K562 (cell line): Measurements from ENCODE around the gene MYO7A. TPM values are rescaled to one million over a fixed set of nuclear protein-coding genes. Genes with fewer than 3 reads are reported as not detected.

Experiments
- CTBP1 ChIP-seq: fragments of 450-650 bp; IDR thresholded peaks from 2 replicates; pipeline ENCODE4 v1.6.1; 2016; ENCODE audit warnings: borderline replicate concordance
- HDAC2 ChIP-seq: fragments of 450-650 bp; IDR thresholded peaks from 2 replicates; pipeline ENCODE4 v1.6.1; 2016; ENCODE audit warnings: mild to moderate bottlenecking
- L3MBTL2 ChIP-seq: fragments of 450-650 bp; IDR thresholded peaks from 2 replicates; pipeline ENCODE4 v1.6.1; 2016; ENCODE audit warnings: mild to moderate bottlenecking, moderate library complexity
- NCOA6 ChIP-seq: fragments of 450-650 bp; IDR thresholded peaks from 2 replicates; pipeline ENCODE4 v1.6.1; 2017; ENCODE audit warnings: mild to moderate bottlenecking
- NFIC ChIP-seq: fragments of 450-650 bp; IDR thresholded peaks from 2 replicates; pipeline ENCODE4 v1.6.1; 2017; ENCODE audit warnings: mild to moderate bottlenecking, inconsistent platforms
- NFIX ChIP-seq: fragments of 250-450 bp; sonication (Bioruptor Pico); IDR thresholded peaks from 2 replicates; pipeline ENCODE4 v1.4.0; 2020; ENCODE audit warnings: low read depth, mild to moderate bottlenecking, moderate library complexity
- NONO ChIP-seq, 2 experiments: fragments of 200-400 bp in 1 of 2; fragments of 450-650 bp in 1 of 2; formaldehyde crosslinking in 1 of 2; IDR thresholded peaks; 2 replicates each; pipeline ENCODE4 v1.6.1; 2017; ENCODE audit warnings: low read depth in 2 of 2, mild to moderate bottlenecking in 2 of 2, moderate library complexity in 2 of 2, low read length in 1 of 2
- PTTG1 ChIP-seq: fragments of 450-650 bp; IDR thresholded peaks from 2 replicates; pipeline ENCODE4 v1.6.1; 2016; ENCODE audit warnings: low read depth, mild to moderate bottlenecking, missing genetic modification characterization, missing compliant biosample characterization
- SETDB1 ChIP-seq: IDR thresholded peaks from one replicate; pipeline ENCODE4 v1.6.1; 2012; ENCODE audit warnings: low read length, control low read depth, inconsistent platforms
- SIN3A ChIP-seq, 2 experiments: fragments of 150-350 bp in 1 of 2; IDR thresholded peaks; 2 replicates each; pipeline ENCODE4 v1.6.1; 2011 to 2016; ENCODE audit warnings: borderline replicate concordance in 2 of 2, low read depth in 2 of 2, low read length in 2 of 2, mild to moderate bottlenecking in 2 of 2, moderate library complexity in 2 of 2; ENCODE audit not compliant: control insufficient read depth in 1 of 2
- SNRNP70 ChIP-seq: fragments of 200-400 bp; formaldehyde crosslinking; optimal IDR thresholded peaks from 2 replicates; pipeline ENCODE3; 2017; ENCODE audit warnings: low read depth, low read length
- THAP7 ChIP-seq: fragments of 250-450 bp; sonication (Bioruptor Pico); IDR thresholded peaks from 2 replicates; pipeline ENCODE4 v1.5.0; 2021
- THRAP3 ChIP-seq: fragments of 450-650 bp; IDR thresholded peaks from 2 replicates; pipeline ENCODE4 v1.6.1; 2016; ENCODE audit warnings: mild to moderate bottlenecking, inconsistent platforms, borderline replicate concordance
- TOE1 ChIP-seq, 2 experiments: fragments of 450-650 bp in 1 of 2; sonication (generic) in 1 of 2; formaldehyde crosslinking in 1 of 2; IDR thresholded peaks; 2 replicates each; pipeline versions ENCODE4 v1.7.1 to v1.8.0; 2016 to 2022; ENCODE audit warnings: borderline replicate concordance in 2 of 2, mild to moderate bottlenecking in 2 of 2, antibody characterized with exemption in 1 of 2, inconsistent platforms in 1 of 2, low read depth in 1 of 2, missing genetic modification reagents in 1 of 2, moderate library complexity in 1 of 2
- UBTF ChIP-seq, 2 experiments: IDR thresholded peaks; 2 replicates each; pipeline ENCODE4 v1.6.1; 2012; ENCODE audit warnings: improper control_type of control experiment in 2 of 2, low read depth in 2 of 2, low read length in 2 of 2, borderline replicate concordance in 1 of 2
- YY1 ChIP-seq, 3 experiments: IDR thresholded peaks; 2 replicates each; pipeline ENCODE4 v1.6.1; 2011; ENCODE audit warnings: low read length in 2 of 3, mild to moderate bottlenecking in 2 of 3, moderate library complexity in 2 of 3, borderline replicate concordance in 1 of 3, control low read depth in 1 of 3, low read depth in 1 of 3; ENCODE audit not compliant: insufficient read depth in 3 of 3, insufficient replicate concordance in 2 of 3, control insufficient read depth in 1 of 3, insufficient read length in 1 of 3; ENCODE audit errors: extremely low read depth in 1 of 3
- ZNF316 ChIP-seq: fragments of 450-650 bp; IDR thresholded peaks from 2 replicates; pipeline ENCODE4 v1.6.1; 2016
- ZNF436 ChIP-seq: fragments of 250-450, 450-650 bp; sonication (Bioruptor Pico); formaldehyde crosslinking; IDR thresholded peaks from 2 replicates; pipeline ENCODE4 v1.7.0; 2020; ENCODE audit warnings: mild to moderate bottlenecking
- ZZZ3 ChIP-seq: fragments of 450-650 bp; IDR thresholded peaks from 2 replicates; pipeline ENCODE4 v1.6.1; 2016; ENCODE audit warnings: antibody characterized with exemption, mild to moderate bottlenecking, moderate library complexity
- polyA plus RNA-seq, 8 experiments: library from polyadenylated mRNA; depleted of rRNA in 4 of 8; stranded (reverse) in 5 of 8; unstranded in 3 of 8; fragments of >200 nt; fragmentation: Nextera tagmentation in 2 of 8; fragmentation: Illumina TruSeq in 1 of 8; extraction: Ambion mirVana in 2 of 8; extraction: Trizol in 1 of 8; gene quantifications; 2 replicates each; pipeline versions ENCODE4 v1.2.1 to v1.2.3, GENCODE V29; 2011 to 2014; ENCODE audit warnings: inconsistent platforms in 1 of 8, missing spikeins in 1 of 8
- total RNA-seq, 7 experiments: library from RNA; depleted of rRNA in 6 of 7; stranded (reverse); fragments of >200 nt in 6 of 7; fragmentation: Illumina TruSeq in 2 of 7; extraction: Trizol in 2 of 7; gene quantifications; 2 replicates each; pipeline versions ENCODE4 v1.2.1 to v1.2.3, GENCODE V29; 2011 to 2021; ENCODE audit warnings: low replicate concordance in 1 of 7
- TF ChIP-seq, protein P1 (sequence below): fragments of 200-800 bp; sonication (Bioruptor generic); IDR thresholded peaks from 2 replicates; pipeline ENCODE4 v1.6.1; 2017; ENCODE audit warnings: missing genetic modification characterization, missing compliant biosample characterization
- TF ChIP-seq, protein P2 (sequence below): fragments of 450-650 bp; conservative IDR thresholded peaks from 2 replicates; pipeline ENCODE4 v1.6.1; 2016; ENCODE audit warnings: missing genetic modification characterization, low read depth, mild to moderate bottlenecking, control low read depth, missing compliant biosample characterization

MYO7A gene
- total and polyA plus RNA-seq, 9 of the 15 experiments (the other 6 are each of a cell fraction or from before 2014, with no cell fraction given) = 0.01 to 0.11 (median 0.07) TPM; not detected in 1

DNA sequence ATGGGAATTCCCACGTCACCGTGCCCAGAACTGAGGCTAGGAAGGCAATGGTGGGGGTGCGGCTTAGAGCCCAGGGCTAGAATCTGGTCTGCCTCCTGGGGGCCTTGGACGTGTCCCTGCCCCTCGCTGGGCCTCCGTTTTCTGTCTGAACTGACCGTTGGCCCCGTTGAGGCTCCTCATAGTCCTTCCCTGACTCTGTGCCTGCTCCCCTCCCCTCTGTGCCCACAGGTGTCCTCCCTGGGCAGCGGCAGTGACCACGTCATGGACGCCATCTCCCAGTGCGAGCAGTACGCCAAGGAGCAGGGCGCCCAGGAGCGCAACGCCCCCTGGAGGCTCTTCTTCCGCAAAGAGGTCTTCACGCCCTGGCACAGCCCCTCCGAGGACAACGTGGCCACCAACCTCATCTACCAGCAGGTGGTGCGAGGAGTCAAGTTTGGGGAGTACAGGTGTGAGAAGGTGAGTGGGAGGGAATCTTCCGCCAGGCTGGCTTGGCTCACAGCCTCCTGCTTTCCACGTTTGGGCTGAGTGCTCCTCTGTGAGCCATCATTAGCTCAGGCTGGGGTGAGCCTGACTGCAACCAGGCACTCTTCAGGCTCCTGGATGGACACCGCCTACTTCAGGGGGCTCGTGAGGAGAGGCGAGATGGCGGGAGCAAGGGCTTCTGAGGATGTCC, 63.9 kb downstream of the MYO7A start (continued):
- no peak for TF ChIP-seq SETDB1
- no peak for TF ChIP-seq SNRNP70
- TF ChIP-seq HDAC2 = peak; percentile 62; the same call in 1 of the 2 replicates
- peak; percentile 74 for TF ChIP-seq NCOA6
- no peak for TF ChIP-seq PTTG1 (tag)
- no peak for TF ChIP-seq THAP7 (CRISPR knock-in tag)
- TF ChIP-seq, protein P1, sequence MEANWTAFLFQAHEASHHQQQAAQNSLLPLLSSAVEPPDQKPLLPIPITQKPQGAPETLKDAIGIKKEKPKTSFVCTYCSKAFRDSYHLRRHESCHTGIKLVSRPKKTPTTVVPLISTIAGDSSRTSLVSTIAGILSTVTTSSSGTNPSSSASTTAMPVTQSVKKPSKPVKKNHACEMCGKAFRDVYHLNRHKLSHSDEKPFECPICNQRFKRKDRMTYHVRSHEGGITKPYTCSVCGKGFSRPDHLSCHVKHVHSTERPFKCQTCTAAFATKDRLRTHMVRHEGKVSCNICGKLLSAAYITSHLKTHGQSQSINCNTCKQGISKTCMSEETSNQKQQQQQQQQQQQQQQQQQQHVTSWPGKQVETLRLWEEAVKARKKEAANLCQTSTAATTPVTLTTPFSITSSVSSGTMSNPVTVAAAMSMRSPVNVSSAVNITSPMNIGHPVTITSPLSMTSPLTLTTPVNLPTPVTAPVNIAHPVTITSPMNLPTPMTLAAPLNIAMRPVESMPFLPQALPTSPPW = peak; percentile 32; the same call in 1 of the 2 replicates
- TF ChIP-seq ZNF316 = no peak
- TF ChIP-seq NFIX (CRISPR knock-in tag) = no peak
- 0 out of 2 replicates have a peak, but pooled peaks have one; percentile 31 for TF ChIP-seq ZZZ3
- TF ChIP-seq CTBP1 = peak; percentile 92
- no peak for TF ChIP-seq THRAP3
- TF ChIP-seq, protein P2, sequence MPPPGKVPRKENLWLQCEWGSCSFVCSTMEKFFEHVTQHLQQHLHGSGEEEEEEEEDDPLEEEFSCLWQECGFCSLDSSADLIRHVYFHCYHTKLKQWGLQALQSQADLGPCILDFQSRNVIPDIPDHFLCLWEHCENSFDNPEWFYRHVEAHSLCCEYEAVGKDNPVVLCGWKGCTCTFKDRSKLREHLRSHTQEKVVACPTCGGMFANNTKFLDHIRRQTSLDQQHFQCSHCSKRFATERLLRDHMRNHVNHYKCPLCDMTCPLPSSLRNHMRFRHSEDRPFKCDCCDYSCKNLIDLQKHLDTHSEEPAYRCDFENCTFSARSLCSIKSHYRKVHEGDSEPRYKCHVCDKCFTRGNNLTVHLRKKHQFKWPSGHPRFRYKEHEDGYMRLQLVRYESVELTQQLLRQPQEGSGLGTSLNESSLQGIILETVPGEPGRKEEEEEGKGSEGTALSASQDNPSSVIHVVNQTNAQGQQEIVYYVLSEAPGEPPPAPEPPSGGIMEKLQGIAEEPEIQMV (tag) = no peak
- no peak for TF ChIP-seq NONO (IDR thresholded peaks at IDR 0.05; ENCODE audit: low read depth in 2 of 2, low read length in 1 of 2)
- no peak for TF ChIP-seq ZNF436 (CRISPR knock-in tag)
- peak in 2 of 3 experiments; percentile 55 to 76 for TF ChIP-seq YY1 (IDR thresholded peaks at IDR 0.05; ENCODE audit: borderline replicate concordance in 1 of 3, control insufficient read depth in 1 of 3, extremely low read depth in 1 of 3, insufficient read depth in 3 of 3, insufficient read length in 1 of 3, insufficient replicate concordance in 2 of 3, low read depth in 1 of 3, low read length in 2 of 3)
- TF ChIP-seq L3MBTL2 = peak; percentile 90
- TF ChIP-seq SIN3A (IDR thresholded peaks at IDR 0.05; ENCODE audit: borderline replicate concordance in 2 of 2, control insufficient read depth in 1 of 2, low read depth in 2 of 2, low read length in 2 of 2) = no peak
- TF ChIP-seq TOE1 (IDR thresholded peaks at IDR 0.05; ENCODE audit: borderline replicate concordance) = peak; percentile 68
- TF ChIP-seq TOE1 (CRISPR knock-in tag; IDR thresholded peaks at IDR 0.05; ENCODE audit: borderline replicate concordance, low read depth) = peak; percentile 66; the same call in 1 of the 2 replicates
- peak; percentile 60 for TF ChIP-seq NFIC
- TF ChIP-seq UBTF (IDR thresholded peaks at IDR 0.05; ENCODE audit: borderline replicate concordance in 1 of 2, low read depth in 2 of 2, low read length in 2 of 2) = 0 out of 4 replicates have a peak, but pooled peaks of 1 of the 2 experiments have one; percentile 18
